Iris pigment epithelial cell (primary cell): ENCODE data around the gene TMEM191C.
"Not testable (repeated sequence)": the region's sequence is repeated elsewhere in the genome, so short reads cannot be mapped to it uniquely, and the experiment has no call there.

Experiments
- DNase-seq: peaks from one replicate; pipeline ENCODE4 v3.0.0-alpha.2; 2011; ENCODE audit warnings: low read depth

Gene TMEM191C

DNA sequence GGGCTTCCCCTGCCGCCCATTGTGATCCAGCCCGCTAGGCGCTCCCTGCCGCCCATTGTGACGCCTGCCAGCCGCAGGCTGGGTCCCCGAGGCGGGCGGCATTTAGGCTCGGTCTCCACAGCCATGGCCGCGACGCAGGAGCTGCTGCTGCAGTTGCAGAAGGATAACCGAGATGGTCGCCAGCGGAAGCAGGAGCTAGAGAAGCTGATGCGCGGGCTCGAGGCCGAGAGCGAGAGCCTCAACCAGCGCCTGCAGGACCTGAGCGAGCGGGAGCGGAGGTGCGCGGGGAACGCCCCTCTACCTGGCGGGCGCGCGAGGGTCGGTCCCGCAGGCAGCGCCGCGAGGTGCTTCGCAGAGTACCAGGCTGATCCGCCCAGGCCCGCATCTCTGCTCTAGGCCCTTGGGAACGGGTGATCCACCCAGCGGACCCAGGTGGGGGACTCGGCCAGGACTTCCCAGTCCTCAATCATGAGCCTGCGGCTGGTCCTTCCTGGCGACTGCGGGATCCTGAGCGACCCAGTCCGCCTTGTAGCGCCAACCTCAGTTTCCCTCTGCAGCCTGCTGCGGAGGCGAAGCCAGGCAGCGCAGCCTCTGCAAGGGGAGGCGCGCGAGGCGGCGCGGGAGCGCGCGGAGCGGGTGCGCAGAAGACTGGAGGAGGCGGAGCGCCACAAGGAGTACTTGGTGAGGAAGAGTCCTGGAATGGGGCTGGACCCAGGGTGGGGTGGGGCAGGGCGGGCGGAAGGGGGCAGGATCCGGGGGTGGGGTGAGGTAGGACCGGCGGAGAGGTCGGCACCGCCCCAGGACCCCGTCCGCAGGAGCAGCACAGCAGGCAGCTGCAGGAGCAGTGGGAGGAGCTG is at the start of gene TMEM191C:
TSS of gene TMEM191C (plus strand) at position 51 of the 857 bp plus-strand sequence. CDS start at position 124, 73 bp downstream.
- DNase-seq: not testable (repeated sequence)

DNA sequence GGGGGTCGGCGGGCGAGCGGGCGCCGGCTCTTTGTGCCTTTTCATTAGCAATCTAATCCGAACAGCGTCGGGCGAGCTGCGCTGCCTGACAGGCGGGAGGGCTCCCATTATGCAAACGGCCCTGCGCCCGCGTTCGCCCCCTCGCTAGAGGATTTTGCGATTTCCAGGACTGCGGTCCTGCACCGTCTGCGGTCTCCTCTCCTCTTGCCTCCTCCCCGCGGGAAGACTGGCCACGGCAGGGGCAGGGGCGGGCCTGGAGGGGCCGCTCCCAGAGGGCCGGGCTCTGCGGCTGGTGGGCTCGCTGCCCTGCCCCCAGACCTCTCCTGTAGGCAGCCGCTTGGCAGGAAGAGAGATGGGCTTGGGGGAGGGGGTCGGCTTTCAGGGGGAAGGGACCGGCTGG is 49.3 kb upstream of the TMEM191C start:
- not testable (repeated sequence) for DNase-seq

- not testable (repeated sequence) for DNase-seq
Measured at GRCh38 chr22:21418974-21419638, 48.1 kb upstream of the TMEM191C start.

GRCh38 chr22:21420180-21420763 is 46.9 kb upstream of the TMEM191C start:
- DNase-seq: not testable (repeated sequence)

- not testable (repeated sequence) for DNase-seq
Measured at GRCh38 chr22:21424084-21424709, 43.0 kb upstream of the TMEM191C start.

- DNase-seq: not testable (repeated sequence)
Measured at GRCh38 chr22:21434378-21435233, 32.6 kb upstream of the TMEM191C start.

DNA sequence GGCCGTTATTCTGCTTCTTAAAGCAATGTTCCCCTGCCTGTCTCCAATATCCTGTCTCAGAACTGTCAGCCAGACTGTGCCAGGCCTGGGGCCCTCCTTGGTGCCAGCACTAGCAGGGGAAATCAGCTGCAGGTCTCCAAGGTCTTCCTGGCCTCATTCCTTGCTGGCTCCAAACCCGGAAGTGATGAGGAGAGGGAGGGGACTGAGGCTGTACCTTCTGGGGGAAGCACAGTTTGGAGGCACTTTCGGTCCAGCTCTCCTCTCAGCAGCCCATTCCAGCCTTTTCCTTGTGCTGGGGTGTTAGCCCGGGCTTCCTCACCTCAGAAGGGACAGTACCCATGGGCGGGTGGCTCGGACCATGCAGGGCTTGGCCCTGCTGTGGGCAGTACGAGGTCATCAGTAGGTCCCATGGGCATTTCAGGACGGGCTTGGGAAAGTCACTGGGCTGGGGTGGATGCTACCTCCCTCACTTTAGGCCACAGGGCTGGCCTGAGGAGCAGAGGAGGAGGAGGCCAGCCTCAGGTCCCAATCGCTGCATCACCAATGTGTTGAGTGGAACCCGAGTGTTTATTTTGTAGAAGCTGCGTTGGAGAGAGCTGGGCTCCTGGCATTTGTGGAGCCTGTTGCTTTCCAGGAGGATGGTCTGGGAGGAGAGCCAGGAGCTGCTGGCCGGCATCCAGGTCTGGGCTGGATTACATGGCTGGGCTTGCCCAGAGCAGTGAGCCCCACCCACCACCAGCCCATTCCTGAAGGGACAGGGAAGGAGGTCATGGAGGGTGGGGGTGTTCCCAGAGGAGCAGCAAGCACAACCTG is 31.0 kb upstream of the TMEM191C start:
- not testable (repeated sequence) for DNase-seq

GRCh38 chr22:21438013-21438412 is 29.2 kb upstream of the TMEM191C start:
- not testable (repeated sequence) for DNase-seq

DNA sequence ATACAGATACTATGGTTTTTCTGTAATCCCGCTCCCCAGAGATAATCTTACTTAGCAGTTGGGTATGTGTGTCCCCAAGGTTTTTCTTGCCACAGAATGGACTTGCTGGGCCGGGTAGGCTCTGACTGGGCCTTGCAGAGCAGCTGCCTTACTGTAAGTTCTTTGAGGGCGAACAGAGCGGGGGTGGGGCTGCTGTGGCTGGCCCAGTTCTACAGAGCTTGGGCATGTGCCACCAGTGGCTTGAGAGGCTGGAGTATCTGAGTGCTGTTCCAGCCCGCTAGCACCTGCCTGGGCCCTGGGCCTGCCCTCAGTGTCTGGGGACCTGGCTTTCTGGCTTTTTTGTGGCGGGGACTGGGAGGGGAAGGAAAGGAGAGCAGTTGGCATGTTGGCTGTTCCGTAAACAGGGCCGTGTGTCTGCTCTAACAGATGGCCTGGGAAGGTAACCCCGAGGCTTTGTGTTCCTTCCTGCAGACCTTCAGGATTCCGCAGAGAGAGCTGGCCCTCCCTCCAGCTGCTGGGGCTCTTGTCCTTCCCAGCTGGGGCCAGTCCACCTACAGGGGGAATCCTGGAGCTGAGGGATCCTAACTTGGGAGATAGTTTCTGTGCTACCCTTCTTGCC is 27.1 kb upstream of the TMEM191C start:
- not testable (repeated sequence) for DNase-seq

GRCh38 chr22:21440676-21441075 is 26.5 kb upstream of the TMEM191C start:
- DNase-seq: not testable (repeated sequence)

DNA sequence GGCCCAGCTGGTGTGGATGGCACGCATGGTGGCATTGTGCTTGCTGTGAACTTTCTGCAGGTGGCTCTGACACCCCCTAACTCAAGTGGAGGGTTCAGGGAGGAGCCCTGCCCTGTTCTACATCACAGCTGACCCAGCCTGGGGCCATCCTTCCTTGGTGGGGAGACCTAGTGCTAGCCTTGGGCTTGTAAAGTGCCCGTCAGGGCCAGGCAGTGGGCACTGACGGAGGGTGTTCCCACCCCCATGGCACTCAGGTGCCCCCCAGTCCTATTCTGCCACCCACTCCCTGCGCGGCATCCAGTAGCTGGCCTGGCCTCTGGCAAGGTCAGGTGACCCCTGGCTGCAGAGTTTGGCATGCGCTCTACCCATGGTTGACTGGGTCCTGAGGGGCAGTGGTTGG is 26.0 kb upstream of the TMEM191C start:
- DNase-seq: not testable (repeated sequence)

GRCh38 chr22:21442123-21442522 is 25.1 kb upstream of the TMEM191C start:
- not testable (repeated sequence) for DNase-seq

DNA sequence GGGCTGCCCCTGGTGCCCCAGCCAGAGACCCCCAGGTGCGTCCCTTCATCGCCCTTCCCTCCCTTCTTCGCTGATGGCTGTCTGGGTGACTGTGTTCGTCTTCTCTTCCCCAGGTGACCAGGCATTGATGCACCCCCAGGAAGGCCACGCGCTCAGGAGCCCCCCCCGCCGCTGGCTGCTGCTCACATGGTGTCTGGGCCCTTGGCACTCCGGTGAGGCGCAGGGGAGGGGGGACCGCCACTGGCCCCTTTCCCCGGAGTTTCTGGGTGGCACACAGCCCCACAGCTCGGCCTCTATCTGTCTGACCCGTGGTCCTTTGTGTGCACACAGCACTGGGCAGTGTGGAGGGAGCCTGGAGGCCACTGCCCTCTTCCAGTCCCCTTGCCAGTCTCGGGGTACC is 24.5 kb upstream of the TMEM191C start:
- DNase-seq: not testable (repeated sequence)

- DNase-seq: no peak
Measured at GRCh38 chr22:21443057-21443734, 24.0 kb upstream of the TMEM191C start.

GRCh38 chr22:21443735-21444421 is 23.3 kb upstream of the TMEM191C start:
- no peak for DNase-seq

- DNase-seq: no peak
Measured at GRCh38 chr22:21444701-21445436, 22.3 kb upstream of the TMEM191C start.

- DNase-seq: no peak
Measured at GRCh38 chr22:21445437-21446127, 21.6 kb upstream of the TMEM191C start.
